Panc1 (cell line): ENCODE measurements around the gene P2RX3. TPM values are rescaled to one million over a fixed set of nuclear protein-coding genes. Genes with fewer than 3 reads are reported as not detected.

ENCODE experiments used
- ATAC-seq: fragments of 200-7000 bp; cut with Tn5 transposase; 2 replicates; pipeline ENCODE4 v1.9.1; 2020; ENCODE audit warnings: mild to moderate bottlenecking, moderate library complexity
- BruUV-seq: library from RNA; stranded (reverse); fragments of 400-500 nt; replicated peaks from 2 replicates; lab custom pipeline; 2021; lab: Mats Ljungman, UMichigan
- CTCF ChIA-PET: fragments of 300-600 bp; sonication (Branson Sonifier 250); formaldehyde crosslinking; loops from one replicate; lab custom pipeline; 2022; ENCODE audit warnings: antibody characterized with exemption; lab: Charles Lee
- POLR2A ChIA-PET: fragments of 300-600 bp; sonication (Branson Sonifier 250); formaldehyde crosslinking; loops from one replicate; lab custom pipeline; 2022; ENCODE audit warnings: antibody characterized with exemption; lab: Charles Lee
- DNase-seq: peaks from one replicate; pipeline ENCODE4 v3.0.0-alpha.2; 2010; ENCODE audit warnings: low read depth, low spot score
- H3K27ac ChIP-seq: 2 replicates; pipeline ENCODE4 v1.5.1; 2011; ENCODE audit warnings: mild to moderate bottlenecking, low read length, inconsistent platforms
- H3K27me3 ChIP-seq: fragments of 200-500 bp; sonication (Bioruptor generic); 2 replicates; pipeline ENCODE4 v1.6.0; 2014; ENCODE audit warnings: low read length, inconsistent platforms; ENCODE audit not compliant: control insufficient read depth, insufficient read depth
- H3K36me3 ChIP-seq: fragments of 200-500 bp; sonication (Bioruptor generic); 2 replicates; pipeline ENCODE4 v1.5.1; 2014; ENCODE audit warnings: inconsistent platforms, mild to moderate bottlenecking, low read length, moderate library complexity; ENCODE audit not compliant: control insufficient read depth, insufficient read depth
- H3K4me1 ChIP-seq: 2 replicates; pipeline ENCODE4 v1.5.1; 2011; ENCODE audit warnings: inconsistent platforms, mild to moderate bottlenecking, low read length, moderate library complexity; ENCODE audit not compliant: control insufficient read depth, insufficient read depth
- H3K4me3 ChIP-seq, 2 experiments: 2 replicates each; pipeline ENCODE4 v1.5.1; 2011 to 2012; ENCODE audit warnings: low read depth in 2 of 2, low read length in 2 of 2, mild to moderate bottlenecking in 2 of 2, inconsistent platforms in 1 of 2, moderate library complexity in 1 of 2
- H3K9me3 ChIP-seq: fragments of 200-500 bp; sonication (Bioruptor generic); 2 replicates; pipeline ENCODE4 v1.5.1; 2014; ENCODE audit warnings: low read depth, mild to moderate bottlenecking, inconsistent platforms, low read length, moderate library complexity; ENCODE audit not compliant: control insufficient read depth, insufficient read depth
- CTCF ChIP-seq: fragments of 450-650 bp; IDR thresholded peaks from 2 replicates; pipeline ENCODE4 v1.5.1; 2017; ENCODE audit warnings: mild to moderate bottlenecking
- POLR2AphosphoS5 ChIP-seq: IDR thresholded peaks from 2 replicates; pipeline ENCODE4 v1.6.1; 2012; ENCODE audit warnings: mild to moderate bottlenecking, low read depth, low read length, moderate library complexity
- SIN3A ChIP-seq: IDR thresholded peaks from 2 replicates; pipeline ENCODE4 v1.6.1; 2012; ENCODE audit warnings: low read depth, mild to moderate bottlenecking, low read length, moderate library complexity, borderline replicate concordance; ENCODE audit not compliant: insufficient read depth
- TCF7L2 ChIP-seq: IDR thresholded peaks from 2 replicates; pipeline ENCODE4 v1.6.1; 2011; ENCODE audit warnings: mild to moderate bottlenecking, low read depth, low read length, inconsistent platforms
- in situ Hi-C: cut with HindIII; loops from 2 replicates; pipeline ENCODE4 v1.10.0; 2016; ENCODE audit warnings: low sequenced_read_pairs, low pct_unique_long_range_greater_than_20kb
- intact Hi-C: fragments of 100-400 bp; cut with micrococcal nuclease; formaldehyde crosslinking; loops from one replicate; pipeline ENCODE4 v1.10.0; 2022; ENCODE audit not compliant: unreplicated experiment
- total RNA-seq: library from RNA; stranded (reverse); gene quantifications from one replicate; pipeline ENCODE4 v1.2.1, GENCODE V29; 2021; ENCODE audit not compliant: unreplicated experiment
- TF ChIP-seq, protein P1 (sequence below), 2 experiments: IDR thresholded peaks; 2 replicates each; pipeline ENCODE4 v1.6.1; 2011 to 2012; ENCODE audit warnings: low read depth in 2 of 2, control low read depth in 1 of 2, low read length in 1 of 2, mild to moderate bottlenecking in 1 of 2, moderate library complexity in 1 of 2; ENCODE audit not compliant: insufficient read depth in 1 of 2

The P2RX3 gene
- total RNA-seq, 1 experiment from 2014 or later: not detected

DNA sequence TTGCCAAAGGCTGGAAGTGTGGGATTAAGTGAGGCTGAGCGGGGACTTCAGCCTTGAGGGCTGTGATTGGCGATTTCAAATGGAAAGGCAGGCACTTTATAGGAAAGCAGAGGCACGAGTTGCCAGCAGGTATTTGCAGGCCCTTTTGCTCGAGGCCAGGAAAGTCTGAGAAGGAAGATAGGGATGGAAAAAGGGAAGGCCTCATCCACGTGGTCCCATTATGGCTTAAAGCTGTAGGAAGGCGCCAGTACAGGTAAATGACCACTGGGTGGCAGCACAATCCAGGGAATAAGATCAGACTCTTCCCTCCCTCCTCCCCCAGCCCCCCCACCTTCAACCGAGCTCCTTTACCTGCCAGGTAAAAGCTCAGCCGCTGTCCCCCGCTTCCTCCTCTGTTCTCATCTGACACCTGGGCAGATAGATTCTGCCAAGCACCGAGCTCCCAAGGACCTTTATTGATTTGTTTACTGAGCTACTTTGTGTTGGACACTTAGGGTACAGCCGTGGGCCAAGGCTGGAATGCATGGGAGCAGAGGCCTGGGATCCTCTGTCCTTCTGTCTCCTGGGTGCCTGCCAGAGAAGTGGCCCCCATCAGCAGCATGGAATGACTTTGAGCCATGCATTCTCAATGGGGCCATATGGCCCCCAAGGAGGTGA lies 7.5 kb downstream of the P2RX3 start:
- no TSS peak for BruUV-seq
- intact Hi-C loops: loop anchor here (2.0 to 10.0 kb wide), 5 partner anchors 112 to 297 kb away; partner anchors contain the start of gene UBE2L6
- no peak overlapping the region for H3K27ac ChIP-seq
- DNase-seq (no peak), ATAC-seq (peak; percentile 89)
- CTCF ChIA-PET: interaction anchor here (0.5 to 1.1 kb wide), 10 partner anchors 15 to 1222 kb away, joined by 3 to 10 read pairs (median 5); partner anchors contain the start of gene UBE2L6
- in situ Hi-C loops: no loop called here
- no peak overlapping the region for H3K4me3 ChIP-seq
- POLR2A ChIA-PET: no interaction called here
- no peaks in the 10 kb centered on the region for H3K4me1 ChIP-seq
- no peaks in the 10 kb centered on the region for H3K36me3 ChIP-seq
- TF ChIP-seq CTCF: peak; percentile 85
- no peak for TF ChIP-seq TCF7L2
- no peaks in the 10 kb centered on the region for H3K27me3 ChIP-seq
- no peaks in the 10 kb centered on the region for H3K9me3 ChIP-seq

- Histone ChIP-seq H3K27me3 (no peaks in the 10 kb centered on the region), H3K36me3 (no peaks in the 10 kb centered on the region), H3K27ac (no peak overlapping the region), H3K4me3 (no peak overlapping the region), H3K9me3 (0 out of 2 replicates have a peak, but pooled peaks cover 3% of the 10 kb centered on the region), H3K4me1 (no peaks in the 10 kb centered on the region)
- in situ Hi-C loops (no loop called here), intact Hi-C loops (loop anchor here (5.0 to 10.0 kb wide), 4 partner anchors 110 to 295 kb away; partner anchors contain the start of gene UBE2L6)
- ChIA-PET CTCF (no interaction called here), POLR2A (no interaction called here)
- no peak for DNase-seq
- ATAC-seq: no peak
- BruUV-seq: no TSS peak
- TF ChIP-seq, protein P1, sequence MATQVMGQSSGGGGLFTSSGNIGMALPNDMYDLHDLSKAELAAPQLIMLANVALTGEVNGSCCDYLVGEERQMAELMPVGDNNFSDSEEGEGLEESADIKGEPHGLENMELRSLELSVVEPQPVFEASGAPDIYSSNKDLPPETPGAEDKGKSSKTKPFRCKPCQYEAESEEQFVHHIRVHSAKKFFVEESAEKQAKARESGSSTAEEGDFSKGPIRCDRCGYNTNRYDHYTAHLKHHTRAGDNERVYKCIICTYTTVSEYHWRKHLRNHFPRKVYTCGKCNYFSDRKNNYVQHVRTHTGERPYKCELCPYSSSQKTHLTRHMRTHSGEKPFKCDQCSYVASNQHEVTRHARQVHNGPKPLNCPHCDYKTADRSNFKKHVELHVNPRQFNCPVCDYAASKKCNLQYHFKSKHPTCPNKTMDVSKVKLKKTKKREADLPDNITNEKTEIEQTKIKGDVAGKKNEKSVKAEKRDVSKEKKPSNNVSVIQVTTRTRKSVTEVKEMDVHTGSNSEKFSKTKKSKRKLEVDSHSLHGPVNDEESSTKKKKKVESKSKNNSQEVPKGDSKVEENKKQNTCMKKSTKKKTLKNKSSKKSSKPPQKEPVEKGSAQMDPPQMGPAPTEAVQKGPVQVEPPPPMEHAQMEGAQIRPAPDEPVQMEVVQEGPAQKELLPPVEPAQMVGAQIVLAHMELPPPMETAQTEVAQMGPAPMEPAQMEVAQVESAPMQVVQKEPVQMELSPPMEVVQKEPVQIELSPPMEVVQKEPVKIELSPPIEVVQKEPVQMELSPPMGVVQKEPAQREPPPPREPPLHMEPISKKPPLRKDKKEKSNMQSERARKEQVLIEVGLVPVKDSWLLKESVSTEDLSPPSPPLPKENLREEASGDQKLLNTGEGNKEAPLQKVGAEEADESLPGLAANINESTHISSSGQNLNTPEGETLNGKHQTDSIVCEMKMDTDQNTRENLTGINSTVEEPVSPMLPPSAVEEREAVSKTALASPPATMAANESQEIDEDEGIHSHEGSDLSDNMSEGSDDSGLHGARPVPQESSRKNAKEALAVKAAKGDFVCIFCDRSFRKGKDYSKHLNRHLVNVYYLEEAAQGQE (IDR thresholded peaks at IDR 0.05; ENCODE audit: insufficient read depth in 1 of 2, low read depth in 2 of 2, low read length in 1 of 2): no peak
- TF ChIP-seq TCF7L2 (no peak), SIN3A (no peak), POLR2AphosphoS5 (no peak), CTCF (no peak)
Observed at GRCh38 chr11:57347336-57347735, 9.2 kb downstream of the P2RX3 start.
